ENCODE results near the gene GIT2.
A peak's percentile ranks its signal among the peaks of the same experiment; 100 is the strongest.

Gene GIT2

GRCh38 chr12:109995686-109996482 is at the start of gene GIT2:
TSS of gene GIT2 (minus strand) at chr12:109996368. CDS start at chr12:109996224, 144 bp downstream.
- H3K4me3 ChIP-seq (ENCODE audit: low read depth, low read length): peak within 1 kb of the TSS; percentile 98
- DNase-seq (ENCODE audit: low read depth): peak; percentile 97
- TF ChIP-seq CTCF (IDR thresholded peaks at IDR 0.05; ENCODE audit: insufficient read depth, low read depth, low read length, missing control alignments): no peak

- TF ChIP-seq CTCF (IDR thresholded peaks at IDR 0.05; ENCODE audit: insufficient read depth, low read depth, low read length, missing control alignments): no peak
- H3K4me3 ChIP-seq (ENCODE audit: low read depth, low read length): no peak overlapping the region
- no peak for DNase-seq (ENCODE audit: low read depth)
These were observed 46.1 kb upstream of the GIT2 start for GRCh38 chr12:110042264-110042663.

- H3K4me3 ChIP-seq (ENCODE audit: low read depth, low read length): no peak overlapping the region
- TF ChIP-seq CTCF (IDR thresholded peaks at IDR 0.05; ENCODE audit: insufficient read depth, low read depth, low read length, missing control alignments): no peak
- DNase-seq (ENCODE audit: low read depth): peak; percentile 10
These were observed 43.1 kb upstream of the GIT2 start for GRCh38 chr12:110039085-110039807.

GRCh38 chr12:110038741-110039084 is 42.5 kb upstream of the GIT2 start:
- no peak for TF ChIP-seq CTCF (IDR thresholded peaks at IDR 0.05; ENCODE audit: insufficient read depth, low read depth, low read length, missing control alignments)
- no peak for DNase-seq (ENCODE audit: low read depth)
- H3K4me3 ChIP-seq (ENCODE audit: low read depth, low read length): no peak overlapping the region

GRCh38 chr12:110037315-110037714 is 41.1 kb upstream of the GIT2 start:
- H3K4me3 ChIP-seq (ENCODE audit: low read depth, low read length): no peak overlapping the region
- DNase-seq (ENCODE audit: low read depth): no peak
- TF ChIP-seq CTCF (IDR thresholded peaks at IDR 0.05; ENCODE audit: insufficient read depth, low read depth, low read length, missing control alignments): no peak

- H3K4me3 ChIP-seq (ENCODE audit: low read depth, low read length): no peak overlapping the region
- no peak for TF ChIP-seq CTCF (IDR thresholded peaks at IDR 0.05; ENCODE audit: insufficient read depth, low read depth, low read length, missing control alignments)
- no peak for DNase-seq (ENCODE audit: low read depth)
These were observed 39.5 kb upstream of the GIT2 start for GRCh38 chr12:110035534-110036104.

All from GM12865 (cell line).